HG02678 (cell line): ENCODE measurements around the gene ENOX1.

Experiments
- ATAC-seq: cut with Tn5 transposase; IDR thresholded peaks from one replicate; pipeline ENCODE4 v1.9.1; 2021; ENCODE audit warnings: mild to moderate bottlenecking, moderate library complexity; ENCODE audit not compliant: unreplicated experiment

The ENOX1 gene

DNA sequence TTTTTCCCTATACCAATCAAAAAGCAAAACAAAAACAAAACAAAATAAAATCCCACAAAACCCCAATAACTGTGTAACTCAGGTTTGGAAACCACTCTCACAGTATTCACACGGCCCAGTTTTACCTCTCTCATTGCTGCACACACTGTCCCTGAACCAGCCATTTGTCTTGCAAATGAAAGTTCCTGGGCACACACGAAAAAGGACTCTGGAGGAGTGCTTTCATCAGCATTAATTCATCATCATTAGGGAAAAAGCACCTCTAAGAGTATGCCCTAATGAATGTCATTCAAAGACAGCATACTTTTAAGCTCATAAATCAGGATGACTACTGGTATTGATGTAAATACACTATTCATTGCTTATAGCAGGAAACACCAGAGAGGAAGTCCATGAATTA is 457.1 kb downstream of the ENOX1 start:
- no peak for ATAC-seq

GRCh38 chr13:43328907-43329306 is 457.9 kb downstream of the ENOX1 start:
- ATAC-seq, result no peak

- ATAC-seq, result no peak
Observed at GRCh38 chr13:43326100-43326499, 460.7 kb downstream of the ENOX1 start.

- no peak for ATAC-seq
Observed at GRCh38 chr13:43325636-43326035, 461.1 kb downstream of the ENOX1 start.

GRCh38 chr13:43324129-43324528 is 462.6 kb downstream of the ENOX1 start:
- ATAC-seq, result no peak

DNA sequence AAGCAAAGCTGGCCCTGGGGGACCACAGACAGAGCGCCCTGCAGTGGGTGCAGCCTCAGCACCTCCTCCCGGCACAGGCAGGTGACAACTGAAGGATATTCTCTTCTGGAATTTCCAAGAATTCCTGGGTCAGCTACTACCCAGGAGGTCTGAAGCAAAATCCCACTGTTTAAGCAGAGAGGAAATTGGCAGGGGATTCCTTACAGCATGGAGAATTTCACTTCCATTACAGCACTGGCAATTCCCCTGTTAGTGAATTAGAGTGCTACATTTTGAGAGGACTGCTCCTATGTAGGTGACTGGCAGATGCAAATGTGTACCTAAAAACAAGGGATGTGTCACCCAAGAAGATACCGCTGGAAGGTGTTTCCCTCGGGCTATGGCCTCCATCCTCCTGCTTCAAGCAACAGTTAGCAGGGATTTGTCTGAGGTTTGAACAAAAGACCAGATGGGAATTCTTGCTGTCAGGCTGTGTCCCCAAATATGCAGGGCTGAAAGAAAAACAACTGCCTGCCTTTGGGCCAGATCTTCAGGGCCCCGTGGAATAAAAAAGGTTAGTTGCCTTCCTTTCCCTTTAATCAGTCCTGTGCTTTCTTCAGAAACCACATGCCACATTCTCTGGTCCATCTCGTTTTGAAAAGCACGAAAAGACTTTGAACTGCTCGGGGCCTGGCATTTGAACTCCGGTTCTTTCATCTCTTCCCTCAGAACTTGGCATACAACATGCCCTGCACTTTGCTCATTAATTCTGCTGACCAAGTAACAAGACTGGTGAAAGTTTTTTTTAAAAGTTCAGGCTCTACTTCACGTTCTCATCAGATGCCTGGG is 466.9 kb downstream of the ENOX1 start:
- no peak for ATAC-seq

- no peak for ATAC-seq
Observed at GRCh38 chr13:43316946-43317353, 469.8 kb downstream of the ENOX1 start.

- ATAC-seq, result no peak
Observed at GRCh38 chr13:43316281-43316680, 470.5 kb downstream of the ENOX1 start.

- no peak for ATAC-seq
Observed at GRCh38 chr13:43315522-43315921, 471.2 kb downstream of the ENOX1 start.

GRCh38 chr13:43309311-43309710 is 477.5 kb downstream of the ENOX1 start:
- no peak for ATAC-seq

DNA sequence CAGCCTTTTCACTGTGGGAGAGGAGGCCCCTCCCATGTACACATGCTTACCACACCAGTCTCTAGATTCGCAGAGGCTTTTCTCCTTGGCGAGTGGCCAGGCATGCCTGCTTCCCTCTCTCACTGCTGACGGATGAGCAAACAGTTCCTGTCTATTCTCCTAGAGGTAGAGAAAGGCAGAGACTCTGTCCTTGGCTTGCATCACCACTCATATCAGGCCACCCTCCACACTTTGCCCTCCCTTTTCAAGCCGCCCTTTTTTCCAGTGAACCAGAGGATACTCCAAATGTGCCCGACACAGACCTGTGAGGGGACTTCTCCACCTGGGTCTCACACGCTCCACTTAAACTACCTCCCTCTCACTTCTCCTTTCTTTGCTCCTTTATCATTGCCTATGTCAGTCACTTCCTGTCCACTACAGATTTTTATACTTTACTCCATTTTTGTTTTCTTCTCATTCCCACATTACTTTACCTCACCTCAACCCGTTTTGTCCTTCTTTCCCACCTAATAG is 478.8 kb downstream of the ENOX1 start:
- ATAC-seq, result peak; percentile 81

DNA sequence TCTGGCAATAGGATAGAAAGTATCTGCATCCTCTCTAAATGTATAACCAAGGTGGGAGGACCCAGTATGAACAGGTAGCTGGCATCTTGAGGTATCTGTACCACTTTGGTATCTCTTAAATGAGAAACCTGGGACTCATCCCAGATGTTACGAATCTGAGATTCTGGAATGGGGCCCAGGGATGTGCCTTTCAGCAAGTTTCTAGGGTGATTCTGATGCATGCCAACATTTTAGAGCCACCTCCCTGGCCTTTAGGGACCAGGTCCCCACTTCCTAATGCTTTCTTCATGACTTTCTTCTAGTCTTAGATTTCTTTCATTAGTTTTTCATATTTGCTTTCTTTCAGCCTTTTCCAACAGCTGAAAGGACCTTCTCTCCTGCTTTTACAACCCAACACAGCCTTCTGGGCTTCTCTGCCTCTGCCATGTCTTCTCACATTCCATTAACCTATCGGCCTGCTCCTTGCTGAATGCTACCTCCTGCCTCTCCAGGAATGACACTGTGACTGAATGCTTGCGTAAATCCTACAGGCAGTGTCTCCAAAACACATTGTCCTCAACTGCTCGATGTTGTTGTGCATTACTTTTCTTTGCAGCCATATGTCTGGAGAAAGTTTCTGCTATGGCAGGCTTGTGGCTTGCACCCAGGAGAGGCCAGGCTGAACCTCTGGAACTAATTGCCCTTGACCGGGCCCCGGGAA is 479.4 kb downstream of the ENOX1 start:
- ATAC-seq, result no peak

DNA sequence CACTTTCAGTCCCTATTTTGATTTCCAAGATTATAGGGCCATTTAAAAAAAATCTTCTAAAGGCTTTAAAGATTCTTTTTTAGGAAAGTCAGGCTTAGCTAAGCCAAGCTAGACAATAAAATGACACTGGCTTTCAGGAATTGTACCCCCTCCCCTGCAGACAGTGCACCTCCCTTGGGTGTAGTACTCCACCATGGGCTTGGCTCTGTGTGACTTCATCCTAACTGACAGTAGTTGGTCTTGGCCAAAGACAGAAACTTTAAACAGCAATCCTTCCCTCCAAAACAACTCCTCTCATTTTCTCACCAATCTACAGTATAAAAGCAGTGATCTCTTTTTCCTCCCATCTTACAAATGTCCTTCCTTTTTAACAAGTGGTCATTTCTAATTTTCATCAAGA is 480.4 kb downstream of the ENOX1 start:
- no peak for ATAC-seq

DNA sequence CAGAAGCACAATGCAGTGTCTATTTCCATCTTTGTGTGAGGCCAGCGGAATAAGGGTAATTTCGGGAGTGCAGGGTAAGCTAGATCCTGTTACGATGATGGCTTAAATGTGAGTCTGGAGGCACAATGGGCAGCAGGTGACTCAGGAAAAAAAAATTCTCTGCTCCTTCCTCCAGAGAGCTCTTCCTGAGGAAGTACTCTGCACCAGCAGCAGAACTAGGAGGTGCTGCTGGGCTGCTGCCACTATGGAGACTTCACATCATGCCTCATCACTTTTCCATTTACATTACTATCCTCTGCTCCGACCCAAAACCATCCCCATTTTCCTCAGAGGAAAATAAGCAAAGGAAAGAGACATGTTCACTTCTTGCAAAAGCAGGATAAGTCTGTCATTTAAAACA is 481.4 kb downstream of the ENOX1 start:
- no peak for ATAC-seq

GRCh38 chr13:43304945-43305344 is 481.8 kb downstream of the ENOX1 start:
- ATAC-seq, result no peak

DNA sequence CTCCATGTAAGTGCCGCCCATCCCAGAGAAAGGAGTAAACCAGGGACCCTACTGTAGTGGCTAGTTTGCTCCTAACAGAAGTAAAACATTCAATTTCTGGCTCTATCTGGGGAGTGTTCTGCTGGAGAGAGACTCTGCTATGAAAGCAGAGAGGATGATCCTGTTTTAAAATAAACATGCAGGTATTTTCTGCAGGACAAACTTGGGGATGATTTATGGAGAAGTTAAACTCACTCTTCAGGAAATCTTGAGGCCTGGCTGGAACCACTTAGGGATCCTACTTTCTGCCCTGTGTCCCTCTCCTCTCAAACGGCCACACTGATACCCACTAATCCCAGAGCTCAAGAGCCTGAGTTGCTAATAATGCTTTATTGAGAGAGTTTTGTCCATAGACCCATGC is 482.3 kb downstream of the ENOX1 start:
- ATAC-seq, result no peak

- ATAC-seq, result peak; percentile 67
Observed at GRCh38 chr13:43303033-43303729, 483.6 kb downstream of the ENOX1 start.

GRCh38 chr13:43301346-43301969 is 485.3 kb downstream of the ENOX1 start:
- ATAC-seq, result no peak

DNA sequence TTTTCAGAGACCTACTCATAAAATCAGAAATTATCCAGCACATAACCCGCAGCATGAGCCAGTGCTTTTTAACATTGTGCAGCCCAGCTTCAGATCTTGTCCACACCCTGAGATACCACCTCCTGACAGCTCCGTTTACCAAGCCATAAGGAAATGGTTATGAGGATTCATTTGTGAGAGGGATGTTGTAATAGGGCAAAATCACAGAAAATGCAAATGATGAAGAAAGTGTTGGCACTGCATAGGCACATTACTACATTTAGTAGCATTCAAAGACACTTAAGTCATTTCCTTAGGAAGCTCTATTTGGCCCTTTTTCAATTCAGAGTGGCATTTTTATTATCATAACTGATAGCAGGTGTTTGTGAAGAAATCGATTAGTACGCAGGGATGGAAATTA is 485.9 kb downstream of the ENOX1 start:
- ATAC-seq, result no peak

GRCh38 chr13:43299374-43299773 is 487.4 kb downstream of the ENOX1 start:
- no peak for ATAC-seq

DNA sequence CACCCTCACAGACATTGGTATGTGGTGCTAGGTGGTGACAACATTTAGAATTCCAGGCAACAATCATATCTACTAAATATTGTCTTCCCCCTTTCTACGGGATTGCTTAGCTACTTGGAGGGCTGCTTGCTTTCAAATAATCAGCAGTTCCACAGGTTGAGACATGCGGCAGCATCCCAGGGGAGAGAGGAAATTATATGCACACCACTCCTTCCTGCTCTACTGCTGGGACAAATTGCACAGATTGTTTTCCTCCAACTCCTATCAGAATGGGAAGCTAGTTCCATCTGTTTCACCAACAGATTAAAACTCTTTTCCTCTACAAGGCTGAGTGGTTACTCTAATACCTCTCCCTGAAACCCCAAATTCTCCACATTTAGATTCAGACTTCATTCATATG is 488.0 kb downstream of the ENOX1 start:
- ATAC-seq, result no peak
